ENCODE measurements around the gene AUTS2.
"Not testable (repeated sequence)": the region's sequence is repeated elsewhere in the genome, so short reads cannot be mapped to it uniquely, and the experiment has no call there.

Gene AUTS2

GRCh38 chr7:70785427-70785826, 1187.2 kb downstream of the AUTS2 start:
- DNase-seq (ENCODE audit: low spot score) = no peak

GRCh38 chr7:70786076-70786475, 1187.8 kb downstream of the AUTS2 start:
- no peak for DNase-seq (ENCODE audit: low spot score)

DNA sequence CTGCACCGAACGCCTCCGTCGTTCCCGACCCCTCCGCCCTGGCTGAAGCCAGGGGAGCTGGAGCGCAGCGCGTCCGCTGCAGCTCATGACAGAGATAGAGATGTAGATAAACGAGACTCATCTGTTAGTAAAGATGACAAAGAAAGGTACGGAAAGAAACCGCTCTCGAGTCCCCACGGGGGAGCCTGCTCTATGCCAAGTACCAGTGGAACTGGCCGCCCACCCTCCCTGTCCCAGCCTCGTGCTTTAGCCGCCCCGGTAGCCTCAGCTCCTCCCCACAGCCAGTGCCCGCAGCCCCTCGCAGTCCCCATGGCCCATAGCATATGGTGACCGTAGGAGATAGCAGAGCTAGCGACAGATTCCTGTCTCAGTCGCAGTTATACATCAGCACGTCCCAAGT, 1189.0 kb downstream of the AUTS2 start:
- no peak for DNase-seq (ENCODE audit: low spot score)

DNA sequence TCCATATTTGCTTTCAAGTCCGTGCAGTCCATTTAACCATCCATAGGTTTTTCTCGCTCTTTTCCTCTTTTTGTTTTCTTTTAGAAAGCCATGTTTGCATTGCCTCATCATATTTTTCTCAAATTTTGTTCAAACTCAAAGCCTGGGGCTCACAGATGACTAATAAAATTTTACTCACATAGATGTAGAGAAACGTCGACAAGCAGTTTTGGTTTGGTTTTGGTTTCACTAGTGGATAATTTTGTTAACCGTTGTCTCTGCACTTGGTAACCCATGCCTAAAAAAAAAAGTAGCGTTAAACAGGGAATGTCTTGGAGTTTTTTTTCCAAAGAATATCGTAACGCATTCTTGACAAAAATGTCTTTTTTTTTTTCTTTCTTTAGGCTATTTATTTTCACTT, 1189.5 kb downstream of the AUTS2 start:
- DNase-seq (ENCODE audit: low spot score) = peak; percentile 33

GRCh38 chr7:70788276-70788675, 1190.0 kb downstream of the AUTS2 start:
- peak; percentile 70 for DNase-seq (ENCODE audit: low spot score)

GRCh38 chr7:70789481-70790214, 1191.4 kb downstream of the AUTS2 start:
- DNase-seq (ENCODE audit: low spot score) = no peak

DNA sequence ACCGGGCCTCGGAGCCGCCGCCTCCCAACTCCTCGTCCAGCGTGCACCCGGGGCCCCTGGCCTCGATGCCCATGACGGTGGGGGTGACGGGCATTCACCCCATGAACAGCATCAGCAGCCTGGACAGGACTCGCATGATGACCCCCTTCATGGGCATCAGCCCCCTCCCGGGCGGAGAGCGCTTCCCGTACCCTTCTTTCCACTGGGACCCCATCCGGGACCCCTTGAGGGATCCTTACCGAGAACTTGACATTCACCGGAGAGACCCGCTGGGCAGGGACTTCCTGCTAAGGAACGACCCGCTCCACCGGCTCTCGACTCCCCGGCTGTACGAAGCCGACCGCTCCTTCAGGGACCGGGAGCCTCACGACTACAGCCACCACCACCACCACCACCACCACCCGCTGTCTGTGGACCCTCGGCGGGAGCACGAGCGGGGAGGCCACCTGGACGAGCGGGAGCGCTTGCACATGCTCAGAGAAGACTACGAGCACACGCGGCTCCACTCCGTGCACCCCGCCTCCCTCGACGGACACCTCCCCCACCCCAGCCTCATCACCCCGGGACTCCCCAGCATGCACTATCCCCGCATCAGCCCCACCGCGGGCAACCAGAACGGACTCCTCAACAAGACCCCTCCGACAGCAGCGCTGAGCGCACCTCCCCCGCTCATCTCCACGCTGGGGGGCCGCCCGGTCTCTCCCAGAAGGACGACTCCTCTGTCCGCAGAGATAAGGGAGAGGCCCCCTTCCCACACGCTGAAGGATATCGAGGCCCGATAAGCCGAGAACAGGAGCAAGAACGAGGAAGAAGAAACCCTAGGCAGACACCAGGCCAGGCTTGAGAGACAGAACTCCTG, 1192.2 kb downstream of the AUTS2 start:
- no peak for DNase-seq (ENCODE audit: low spot score)

DNA sequence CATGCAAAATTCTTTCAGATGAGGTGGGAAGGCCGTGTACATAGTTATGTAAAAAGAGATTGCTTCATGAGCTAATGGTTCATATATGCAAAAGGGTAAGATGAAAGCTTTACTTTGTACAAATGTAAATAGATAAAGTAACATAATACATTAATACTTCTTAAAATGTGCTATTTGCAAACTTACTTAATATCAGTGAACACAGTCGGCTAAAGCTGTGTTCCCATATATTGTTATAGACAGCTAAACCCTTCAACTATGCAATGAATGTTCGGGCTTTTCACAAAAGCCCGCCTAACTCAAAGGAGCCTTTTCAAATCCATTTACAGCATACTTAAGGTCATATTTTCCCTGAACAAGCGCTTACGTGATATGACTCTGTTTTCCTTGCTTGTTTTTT, 1193.1 kb downstream of the AUTS2 start:
- DNase-seq (ENCODE audit: low spot score) = no peak

GRCh38 chr7:70793060-70793459, 1194.8 kb downstream of the AUTS2 start:
- no peak for DNase-seq (ENCODE audit: low spot score)

- DNase-seq (ENCODE audit: low spot score) = no peak
Measured at GRCh38 chr7:70793821-70794220, 1195.5 kb downstream of the AUTS2 start.

DNA sequence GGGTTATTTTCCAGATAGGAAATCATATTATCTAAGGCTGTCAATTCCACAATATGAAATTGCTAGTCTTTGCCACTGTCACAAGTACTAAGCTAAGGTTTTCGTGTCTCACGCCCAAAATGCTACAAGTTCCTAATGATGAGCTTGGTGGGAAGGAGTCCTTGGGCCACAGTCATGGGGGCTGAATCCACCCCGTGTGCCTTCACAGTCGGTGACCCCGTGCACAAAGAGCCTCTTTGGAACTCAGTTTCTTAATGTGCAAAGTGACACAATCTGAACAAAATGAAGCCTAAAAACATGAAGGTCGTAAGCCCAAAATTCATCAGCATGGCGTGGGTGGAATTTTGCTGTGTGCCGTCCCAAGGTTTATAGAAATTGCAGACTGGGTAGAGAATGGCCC, 1196.7 kb downstream of the AUTS2 start:
- DNase-seq (ENCODE audit: low spot score) = no peak

DNA sequence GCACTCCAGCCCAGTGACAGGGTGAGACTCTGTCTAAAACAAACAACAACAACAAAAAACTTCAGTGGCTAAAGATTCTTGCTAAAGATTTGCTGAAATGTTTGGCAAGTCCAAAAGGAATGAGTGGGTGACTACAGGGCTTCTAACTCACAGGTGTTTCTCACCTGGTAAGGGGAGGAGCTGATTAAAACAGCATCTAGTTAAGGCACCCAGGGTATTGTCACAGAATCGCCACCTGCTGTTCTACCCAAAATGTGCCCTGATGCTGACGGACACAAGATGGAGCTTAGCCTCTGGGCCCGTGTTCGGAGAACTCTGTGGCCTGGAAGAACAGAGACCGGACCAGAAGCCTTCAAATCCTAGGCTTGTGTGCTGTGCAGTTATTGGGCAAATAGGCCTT, 1197.7 kb downstream of the AUTS2 start:
- no peak for DNase-seq (ENCODE audit: low spot score)

GRCh38 chr7:70797109-70797514, 1198.8 kb downstream of the AUTS2 start:
- DNase-seq (ENCODE audit: low spot score) = no peak

GRCh38 chr7:70799841-70800405, 1201.6 kb downstream of the AUTS2 start:
- no peak for DNase-seq (ENCODE audit: low spot score)

- DNase-seq (ENCODE audit: low spot score) = no peak
Measured at GRCh38 chr7:70805360-70805759, 1207.1 kb downstream of the AUTS2 start.

- no peak for DNase-seq (ENCODE audit: low spot score)
Measured at GRCh38 chr7:70807650-70808049, 1209.4 kb downstream of the AUTS2 start.

DNA sequence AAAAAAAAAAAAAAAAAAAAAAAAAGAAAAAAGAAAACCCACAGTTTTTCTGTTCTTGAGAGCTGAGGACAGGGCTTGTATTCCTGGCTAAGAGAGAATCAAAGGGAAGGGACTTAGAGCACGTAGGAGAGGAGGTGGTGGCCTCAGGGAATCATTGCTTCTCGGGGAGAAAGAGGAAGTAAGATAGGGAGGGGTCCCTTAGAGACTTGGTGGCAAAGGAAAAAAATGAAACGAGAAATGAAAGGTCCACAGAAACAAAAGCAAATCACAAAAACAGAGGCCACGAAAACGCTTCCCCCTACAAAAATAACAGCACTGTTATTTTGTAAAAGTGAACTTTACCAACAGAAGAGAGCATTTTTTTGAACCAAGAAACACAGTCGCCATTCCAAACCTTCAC, 1210.6 kb downstream of the AUTS2 start:
- DNase-seq (ENCODE audit: low spot score) = no peak

- DNase-seq (ENCODE audit: low spot score) = no peak
Measured at GRCh38 chr7:70810558-70811139, 1212.4 kb downstream of the AUTS2 start.

DNA sequence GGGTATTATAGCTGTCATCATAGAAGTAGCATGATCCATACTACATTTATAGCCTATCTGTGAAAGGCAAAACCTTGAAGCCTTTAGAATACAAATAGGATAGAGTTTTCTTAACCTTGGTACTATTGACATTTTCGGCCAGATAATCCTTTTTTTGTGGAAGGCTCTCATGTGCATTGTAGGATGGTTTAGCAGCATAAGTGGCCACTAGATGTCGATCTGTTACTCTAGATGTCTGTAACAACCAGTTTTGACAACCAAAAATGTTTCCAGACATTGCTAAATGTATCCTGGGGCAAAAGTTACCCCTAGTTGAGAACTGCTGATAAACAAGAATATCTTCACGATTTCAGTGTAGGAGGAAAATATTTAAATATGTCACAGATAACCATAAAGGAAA, 1214.2 kb downstream of the AUTS2 start:
- DNase-seq (ENCODE audit: low spot score) = no peak

GRCh38 chr7:70822490-70822889, 1224.2 kb downstream of the AUTS2 start:
- DNase-seq (ENCODE audit: low spot score) = not testable (repeated sequence)

GRCh38 chr7:70829221-70830059, 1231.2 kb downstream of the AUTS2 start:
- peak; percentile 59 for DNase-seq (ENCODE audit: low spot score)

DNA sequence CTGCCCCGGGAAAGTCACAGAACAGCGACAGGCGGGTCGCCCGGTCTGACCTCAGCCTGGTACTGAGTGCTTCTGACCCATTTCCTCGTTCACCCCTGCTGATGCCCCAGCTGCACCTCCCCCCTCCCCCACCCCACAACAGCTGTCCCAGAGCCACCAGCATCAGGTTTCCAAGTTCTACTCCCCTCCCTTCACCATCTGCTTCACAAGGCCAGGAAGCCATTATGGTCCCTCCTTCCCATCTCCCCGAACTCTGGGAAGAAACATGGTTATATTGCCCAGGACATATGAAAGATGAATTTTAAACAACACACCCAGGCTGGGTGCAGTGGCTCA, 1231.8 kb downstream of the AUTS2 start:
- DNase-seq (ENCODE audit: low spot score) = no peak
